ENCODE measurements around the gene MYBPH. TPM values are rescaled to one million over a fixed set of nuclear protein-coding genes. Genes with fewer than 3 reads are reported as not detected.

The MYBPH gene
- total RNA-seq, 1 donor from 2014 or later: not detected

DNA sequence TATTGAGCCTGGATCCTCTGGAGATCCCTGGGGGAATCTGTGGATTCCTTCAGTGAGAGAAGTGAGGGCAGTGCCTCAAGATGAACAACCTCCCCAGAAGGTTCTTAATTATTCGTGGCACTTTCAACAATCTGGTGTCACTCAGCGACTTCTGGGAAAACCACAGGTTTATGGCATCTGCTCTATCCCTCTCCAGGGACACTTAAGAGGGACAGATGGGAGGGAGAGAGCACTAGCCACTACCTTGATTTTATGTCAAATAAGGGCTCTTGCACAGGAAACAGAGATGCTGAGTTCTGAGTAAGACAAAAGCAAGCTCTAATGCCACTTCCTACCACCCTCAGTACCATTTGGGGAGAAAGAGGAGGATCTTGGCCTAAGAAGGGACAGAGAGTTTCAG, 32.1 kb upstream of the MYBPH start:
- no peak overlapping the region for H3K4me3 Mint-ChIP-seq (ENCODE audit: low read depth)
- H3K27ac Mint-ChIP-seq: no peak overlapping the region
- no peaks in the 10 kb centered on the region for H3K9me3 Mint-ChIP-seq (ENCODE audit: low read depth)
- H3K4me1 Mint-ChIP-seq (ENCODE audit: low read depth): peaks cover 2% of the 10 kb centered on the region
- TF ChIP-seq, protein P1, sequence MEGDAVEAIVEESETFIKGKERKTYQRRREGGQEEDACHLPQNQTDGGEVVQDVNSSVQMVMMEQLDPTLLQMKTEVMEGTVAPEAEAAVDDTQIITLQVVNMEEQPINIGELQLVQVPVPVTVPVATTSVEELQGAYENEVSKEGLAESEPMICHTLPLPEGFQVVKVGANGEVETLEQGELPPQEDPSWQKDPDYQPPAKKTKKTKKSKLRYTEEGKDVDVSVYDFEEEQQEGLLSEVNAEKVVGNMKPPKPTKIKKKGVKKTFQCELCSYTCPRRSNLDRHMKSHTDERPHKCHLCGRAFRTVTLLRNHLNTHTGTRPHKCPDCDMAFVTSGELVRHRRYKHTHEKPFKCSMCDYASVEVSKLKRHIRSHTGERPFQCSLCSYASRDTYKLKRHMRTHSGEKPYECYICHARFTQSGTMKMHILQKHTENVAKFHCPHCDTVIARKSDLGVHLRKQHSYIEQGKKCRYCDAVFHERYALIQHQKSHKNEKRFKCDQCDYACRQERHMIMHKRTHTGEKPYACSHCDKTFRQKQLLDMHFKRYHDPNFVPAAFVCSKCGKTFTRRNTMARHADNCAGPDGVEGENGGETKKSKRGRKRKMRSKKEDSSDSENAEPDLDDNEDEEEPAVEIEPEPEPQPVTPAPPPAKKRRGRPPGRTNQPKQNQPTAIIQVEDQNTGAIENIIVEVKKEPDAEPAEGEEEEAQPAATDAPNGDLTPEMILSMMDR (IDR thresholded peaks at IDR 0.05; ENCODE audit: unreplicated experiment): no peak
- DNase-seq (ENCODE audit: low spot score, unreplicated experiment): no peak
- H3K27me3 Mint-ChIP-seq: peaks cover 57% of the 10 kb centered on the region
- H3K36me3 Mint-ChIP-seq (ENCODE audit: insufficient read depth): no peaks in the 10 kb centered on the region

DNA sequence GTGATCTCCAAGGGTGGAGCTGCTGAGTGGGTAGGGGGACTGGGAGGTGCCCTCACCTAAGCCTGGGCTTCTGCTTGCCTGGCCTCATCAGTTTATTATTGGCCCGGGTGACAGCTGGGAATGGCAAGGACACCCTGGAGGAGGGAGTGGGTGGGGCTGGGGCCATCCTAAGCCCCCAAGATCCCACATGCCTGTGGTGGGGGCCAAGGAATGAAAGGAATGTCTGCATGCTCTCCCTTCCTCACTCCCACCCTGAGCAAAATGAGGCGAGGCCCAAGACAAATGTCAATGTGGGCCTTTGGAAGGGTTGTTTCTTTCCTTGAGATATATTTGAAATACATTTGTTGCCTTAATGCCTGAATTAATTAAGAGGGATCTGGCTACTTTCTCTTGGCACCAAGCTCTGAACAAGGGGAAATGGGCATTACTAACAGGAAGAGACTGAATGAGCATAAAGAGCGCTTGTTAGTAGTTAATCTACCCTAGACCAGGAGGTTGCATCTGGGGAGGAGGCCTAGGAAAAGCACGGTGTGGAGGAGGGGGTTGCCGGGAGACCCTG, 30.6 kb upstream of the MYBPH start:
- H3K27ac Mint-ChIP-seq: no peak overlapping the region
- H3K4me1 Mint-ChIP-seq (ENCODE audit: low read depth): peaks cover 2% of the 10 kb centered on the region
- H3K9me3 Mint-ChIP-seq (ENCODE audit: low read depth): no peaks in the 10 kb centered on the region
- no peak for DNase-seq (ENCODE audit: low spot score, unreplicated experiment)
- H3K27me3 Mint-ChIP-seq: peaks cover 65% of the 10 kb centered on the region
- no peaks in the 10 kb centered on the region for H3K36me3 Mint-ChIP-seq (ENCODE audit: insufficient read depth)
- TF ChIP-seq, protein P1 (IDR thresholded peaks at IDR 0.05; ENCODE audit: unreplicated experiment): no peak
- no peak overlapping the region for H3K4me3 Mint-ChIP-seq (ENCODE audit: low read depth)

DNA sequence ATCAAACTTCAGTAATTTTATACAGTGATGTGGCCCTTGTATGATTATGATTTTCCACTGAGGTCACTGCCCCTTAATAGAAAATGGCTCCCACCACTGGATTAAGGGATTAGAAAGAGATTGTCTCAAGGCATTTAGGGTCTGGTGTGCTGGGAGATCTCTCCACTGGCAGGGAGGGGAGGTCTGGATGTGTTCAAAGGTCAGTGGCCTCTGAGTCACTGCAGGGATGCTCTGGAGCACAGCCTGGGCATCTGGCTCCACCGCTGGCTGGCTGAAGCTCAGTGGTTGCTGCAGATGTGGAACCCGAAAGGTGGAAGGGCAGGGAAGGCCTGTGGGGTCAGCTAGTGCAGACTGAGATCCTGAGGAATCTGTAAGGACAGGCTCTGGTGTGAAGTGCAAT, 29.1 kb upstream of the MYBPH start:
- H3K27me3 Mint-ChIP-seq: peaks cover 71% of the 10 kb centered on the region
- H3K4me1 Mint-ChIP-seq (ENCODE audit: low read depth): peaks cover 2% of the 10 kb centered on the region
- no peak overlapping the region for H3K27ac Mint-ChIP-seq
- H3K9me3 Mint-ChIP-seq (ENCODE audit: low read depth): no peaks in the 10 kb centered on the region
- H3K36me3 Mint-ChIP-seq (ENCODE audit: insufficient read depth): no peaks in the 10 kb centered on the region
- H3K4me3 Mint-ChIP-seq (ENCODE audit: low read depth): no peak overlapping the region
- no peak for DNase-seq (ENCODE audit: low spot score, unreplicated experiment)
- TF ChIP-seq, protein P1 (IDR thresholded peaks at IDR 0.05; ENCODE audit: unreplicated experiment): no peak

DNA sequence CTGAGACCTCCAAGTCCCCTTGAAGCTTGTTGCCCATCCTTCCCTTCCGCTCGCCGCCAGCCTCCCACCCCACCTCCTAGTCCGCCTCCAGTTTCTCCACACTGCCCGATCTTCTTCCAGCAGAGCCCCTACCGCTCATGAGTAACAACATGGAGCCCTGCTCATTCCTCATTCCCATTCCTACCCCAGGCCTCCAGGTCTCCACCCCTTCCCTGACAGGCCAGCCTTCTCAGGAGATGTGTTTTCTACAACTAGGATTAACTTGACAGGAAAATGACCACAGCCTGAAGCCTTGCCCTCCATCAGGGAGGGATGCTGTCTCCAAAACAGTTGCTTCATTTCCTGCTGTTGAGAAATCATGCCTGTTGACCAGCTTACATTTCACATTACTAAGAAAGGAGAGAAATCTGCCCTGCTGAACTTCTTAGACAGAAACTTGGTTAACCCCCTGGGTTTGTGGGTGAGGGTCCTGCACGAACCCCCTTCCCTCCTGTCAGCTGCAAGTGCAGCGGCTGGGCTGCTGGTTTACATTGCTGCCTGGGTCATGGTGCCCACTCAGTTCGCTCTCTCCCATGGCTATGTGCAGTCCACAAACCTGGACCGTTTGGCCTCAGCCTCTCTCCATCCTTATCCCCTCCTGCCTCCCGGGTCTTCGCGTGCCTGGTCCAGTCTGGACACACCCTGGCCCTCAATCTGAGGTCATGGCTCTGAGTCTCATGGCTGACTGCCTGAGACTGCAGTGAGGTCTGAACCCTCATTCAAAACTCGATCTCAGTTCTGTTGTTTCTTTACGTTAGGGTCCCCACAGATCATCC, 27.0 kb upstream of the MYBPH start:
- peaks cover 2% of the 10 kb centered on the region for H3K4me1 Mint-ChIP-seq (ENCODE audit: low read depth)

DNA sequence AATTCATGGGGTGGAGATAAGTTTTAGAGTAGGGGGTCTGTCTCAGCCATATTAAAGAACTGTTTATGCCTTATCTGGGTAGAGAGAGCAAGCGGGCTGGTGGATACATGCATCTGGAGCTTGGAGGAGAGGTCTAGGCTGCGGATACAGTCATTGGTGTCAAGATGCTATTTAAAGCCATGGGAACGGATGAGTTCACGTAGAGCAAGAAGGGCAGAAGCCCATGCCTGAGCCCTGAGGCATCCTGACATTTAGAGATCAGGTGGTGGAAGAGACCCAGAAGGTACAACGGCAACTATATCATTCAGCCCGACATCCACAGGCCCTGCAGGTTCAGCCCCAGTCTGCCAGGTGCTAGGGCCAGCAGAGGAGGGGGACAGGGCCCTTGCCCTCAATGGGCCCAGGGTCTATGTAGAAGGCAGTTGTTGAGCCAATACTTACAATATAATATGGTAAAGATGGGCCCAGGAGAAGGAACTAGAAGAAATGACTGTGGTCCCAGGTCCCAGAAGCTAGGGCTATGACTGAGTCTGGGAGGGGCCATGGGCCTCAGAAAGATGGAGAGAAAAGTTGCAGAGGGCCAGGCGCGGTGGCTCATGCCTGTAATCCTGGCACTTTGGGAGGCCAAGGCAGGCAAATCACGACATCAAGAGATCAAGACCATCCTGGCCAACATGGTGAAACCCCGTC, 26.0 kb upstream of the MYBPH start:
- Mint-ChIP-seq H3K9me3 (ENCODE audit: low read depth) (no peaks in the 10 kb centered on the region), H3K4me1 (ENCODE audit: low read depth) (peaks cover 2% of the 10 kb centered on the region), H3K27ac (no peak overlapping the region), H3K27me3 (peaks cover 76% of the 10 kb centered on the region), H3K4me3 (ENCODE audit: low read depth) (no peak overlapping the region), H3K36me3 (ENCODE audit: insufficient read depth) (no peaks in the 10 kb centered on the region)
- TF ChIP-seq, protein P1 (IDR thresholded peaks at IDR 0.05; ENCODE audit: unreplicated experiment): no peak
- no peak for DNase-seq (ENCODE audit: low spot score, unreplicated experiment)

More for the DNA sequence above, 27.0 kb upstream of the MYBPH start:
- Mint-ChIP-seq H3K4me3 (ENCODE audit: low read depth) (no peak overlapping the region), H3K9me3 (ENCODE audit: low read depth) (no peaks in the 10 kb centered on the region), H3K36me3 (ENCODE audit: insufficient read depth) (no peaks in the 10 kb centered on the region), H3K27me3 (peaks cover 73% of the 10 kb centered on the region), H3K27ac (no peak overlapping the region)
- DNase-seq (ENCODE audit: low spot score, unreplicated experiment): no peak
- TF ChIP-seq, protein P1 (IDR thresholded peaks at IDR 0.05; ENCODE audit: unreplicated experiment): no peak
